Activated naive CD8-positive, alpha-beta T cell treated with anti-CD3 and anti-CD28 coated beads, Interleukin-2, amount 50 U/mL, for 16 hours (primary cell): Measurements from ENCODE around the gene MAPKAP1.
A peak's percentile ranks its signal among the peaks of the same experiment; 100 is the strongest.

ENCODE experiments used
- DNase-seq: peaks from one replicate; pipeline ENCODE4 v3.0.0-alpha.2; 2020; ENCODE audit warnings: low read depth, low spot score

Gene MAPKAP1

GRCh38 chr9:125564631-125565030, 142.4 kb downstream of the MAPKAP1 start:
- DNase-seq = no peak

GRCh38 chr9:125561509-125562148, 145.4 kb downstream of the MAPKAP1 start:
- no peak for DNase-seq

DNA sequence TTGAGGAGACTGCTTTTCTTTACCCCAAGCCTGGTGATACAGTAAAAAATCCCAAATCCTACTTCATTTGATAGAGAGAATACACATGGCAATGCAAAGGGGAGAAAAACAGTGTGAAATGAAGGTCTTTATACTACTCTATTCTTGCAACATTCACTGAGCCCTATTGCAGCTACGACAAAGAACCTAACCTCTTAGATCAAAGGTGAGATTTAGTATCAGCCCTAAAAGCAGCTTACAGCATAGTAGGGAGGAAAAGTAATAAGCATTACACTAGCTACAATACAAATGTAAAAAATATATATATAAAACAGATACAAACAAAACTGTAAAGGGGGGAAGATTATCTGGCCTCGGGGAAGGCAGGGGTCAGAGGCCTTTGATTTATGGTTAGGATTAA, 147.1 kb downstream of the MAPKAP1 start:
- no peak for DNase-seq

DNA sequence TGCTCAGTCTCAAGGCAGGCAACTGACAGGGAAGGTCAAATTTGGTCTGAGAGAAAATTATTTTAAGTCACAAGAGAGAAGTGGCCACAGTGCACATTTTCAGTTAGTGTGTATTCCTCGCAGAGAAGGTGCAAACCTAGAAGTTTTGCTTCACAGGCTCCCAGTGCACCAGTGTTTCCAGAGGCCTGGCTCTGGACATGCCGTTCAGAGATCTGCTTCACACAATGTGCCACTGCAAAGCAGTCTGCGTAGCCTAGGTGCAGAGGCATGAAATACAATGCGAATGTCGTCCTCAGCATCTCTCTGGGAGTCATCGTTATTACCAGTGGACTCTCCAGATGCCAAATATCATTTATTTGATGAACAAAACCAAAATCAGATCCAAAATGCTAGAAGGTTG, 147.8 kb downstream of the MAPKAP1 start:
- no peak for DNase-seq

- peak; percentile 32 for DNase-seq
These were observed 148.4 kb downstream of the MAPKAP1 start for GRCh38 chr9:125558453-125559092.

DNA sequence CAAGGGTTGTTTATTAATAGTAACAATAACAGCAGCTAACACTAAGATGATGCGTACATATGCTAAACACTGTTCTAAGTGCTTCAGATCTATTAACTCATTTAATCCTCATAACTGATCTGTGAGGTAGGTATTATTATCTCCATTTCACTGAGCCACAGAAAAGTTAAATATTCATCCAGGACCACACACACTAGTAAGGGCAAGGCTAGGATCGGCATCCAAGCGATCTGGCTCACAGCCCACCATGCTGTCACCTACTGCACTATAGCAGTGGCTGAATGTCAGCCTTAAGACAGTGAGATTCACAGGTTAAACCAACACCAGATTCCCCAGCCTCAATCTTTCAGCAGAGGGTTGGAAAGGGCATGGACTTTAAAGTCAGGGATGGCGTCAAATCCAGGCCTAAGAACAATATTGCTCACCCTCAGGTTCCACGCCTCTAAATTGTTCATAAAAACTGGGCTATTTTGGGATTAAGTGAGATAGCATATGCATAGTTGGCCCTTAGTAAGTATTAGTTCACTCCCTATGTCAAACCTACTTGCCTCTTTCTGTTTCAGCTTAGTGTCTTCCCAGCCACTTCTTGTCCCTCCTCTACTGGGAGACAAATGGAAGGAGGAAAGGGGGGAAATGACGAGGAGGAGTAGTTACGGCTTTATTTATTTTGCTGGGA, 150.8 kb downstream of the MAPKAP1 start:
- no peak for DNase-seq

- no peak for DNase-seq
These were observed 152.3 kb downstream of the MAPKAP1 start for GRCh38 chr9:125554726-125555125.

DNA sequence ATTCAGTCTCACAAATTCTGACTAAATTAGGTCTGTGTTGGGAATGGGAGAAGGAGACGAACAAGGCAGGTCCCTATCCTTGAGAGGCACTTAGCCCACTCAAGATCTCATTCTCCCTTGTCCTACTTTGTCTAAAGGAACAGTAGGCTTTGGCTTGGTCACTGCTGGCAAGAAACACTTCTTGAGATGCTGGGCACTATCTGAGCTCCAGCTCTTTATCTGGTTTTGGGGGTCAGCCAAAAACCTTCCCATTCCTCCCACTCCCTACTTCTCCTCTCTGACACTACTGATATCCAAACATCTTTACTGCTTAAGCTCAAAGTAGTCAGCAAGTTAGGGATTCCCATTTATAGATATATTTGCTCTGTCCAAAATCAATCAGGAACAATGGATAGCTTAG, 155.2 kb downstream of the MAPKAP1 start:
- no peak for DNase-seq

- no peak for DNase-seq
These were observed 156.8 kb downstream of the MAPKAP1 start for GRCh38 chr9:125549891-125550885.

GRCh38 chr9:125549465-125549871, 157.5 kb downstream of the MAPKAP1 start:
- DNase-seq = no peak

DNA sequence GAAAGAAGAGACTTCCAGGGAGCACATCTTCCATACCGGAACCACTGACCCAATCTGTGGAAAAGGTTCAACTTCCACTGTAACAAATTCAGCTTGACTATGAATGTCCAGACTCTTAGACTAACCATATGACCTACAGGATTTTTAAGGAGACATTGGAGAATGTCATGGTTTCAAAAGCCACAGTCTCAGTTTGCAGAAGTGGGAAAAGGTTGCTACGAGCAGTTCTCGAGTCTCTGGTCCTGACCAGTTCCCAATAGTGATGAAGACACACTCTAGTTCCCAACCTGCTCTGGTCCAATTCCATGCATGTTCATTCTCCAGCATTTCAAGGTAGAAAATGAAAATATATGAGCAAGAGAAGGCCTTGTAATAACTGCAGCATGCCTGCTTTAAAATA, 158.0 kb downstream of the MAPKAP1 start:
- no peak for DNase-seq

DNA sequence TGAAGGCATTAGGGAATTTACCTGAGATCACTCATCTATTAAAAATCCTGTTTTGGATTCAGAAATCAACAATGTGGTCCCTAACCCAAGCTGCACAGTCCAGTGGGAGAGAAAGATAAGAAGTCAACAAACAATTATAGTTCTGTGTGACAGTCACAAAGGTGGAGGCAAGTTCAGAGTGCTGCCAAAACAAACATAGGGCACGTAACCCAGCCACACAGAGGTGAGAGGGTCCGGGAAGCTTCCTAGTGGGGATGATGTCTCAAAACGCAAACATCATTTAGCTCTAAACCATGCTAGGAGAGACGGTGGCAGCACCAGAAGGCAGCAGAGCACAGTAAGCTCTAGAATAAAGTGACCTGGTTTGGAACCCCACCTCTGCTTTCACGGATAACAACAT, 158.9 kb downstream of the MAPKAP1 start:
- DNase-seq = no peak

DNA sequence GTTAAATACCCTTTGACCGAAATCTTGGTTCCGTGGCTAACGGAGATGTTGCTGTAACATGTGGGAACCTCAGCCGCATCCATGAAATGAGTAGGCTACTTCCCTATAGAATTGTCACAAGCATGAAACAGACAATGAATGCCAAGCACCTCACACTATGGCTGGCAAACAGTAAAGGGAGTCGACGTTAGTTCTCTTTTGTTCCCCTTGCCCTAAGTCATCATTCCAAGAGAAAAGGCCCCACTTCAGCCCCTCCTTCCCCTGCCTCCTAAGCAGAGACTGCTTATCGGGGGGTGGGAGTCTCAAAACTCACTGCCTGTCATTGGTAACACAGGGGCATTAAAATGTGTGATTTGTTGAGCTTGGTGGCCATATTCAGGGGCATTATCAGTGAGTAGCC, 159.6 kb downstream of the MAPKAP1 start:
- DNase-seq = no peak

DNA sequence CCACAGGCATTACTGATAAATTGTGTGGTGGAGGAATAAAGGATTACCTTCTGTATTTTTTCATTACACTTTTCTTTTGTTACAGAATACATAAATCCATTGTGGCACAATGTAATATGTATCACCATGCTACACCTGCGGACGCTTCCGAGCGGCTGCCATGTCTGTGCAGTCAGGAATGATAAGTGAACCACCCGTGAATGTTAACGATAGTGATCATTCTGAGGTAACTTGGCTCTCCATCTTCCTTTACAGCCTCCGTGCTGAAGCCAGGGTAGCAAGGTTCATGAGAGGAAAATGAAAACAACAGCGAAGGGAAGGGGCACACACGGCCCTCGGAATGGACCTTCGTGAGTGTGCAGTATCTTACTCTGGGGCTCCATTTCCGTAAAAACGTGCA, 161.2 kb downstream of the MAPKAP1 start:
- no peak for DNase-seq

GRCh38 chr9:125544988-125545651, 161.9 kb downstream of the MAPKAP1 start:
- no peak for DNase-seq

DNA sequence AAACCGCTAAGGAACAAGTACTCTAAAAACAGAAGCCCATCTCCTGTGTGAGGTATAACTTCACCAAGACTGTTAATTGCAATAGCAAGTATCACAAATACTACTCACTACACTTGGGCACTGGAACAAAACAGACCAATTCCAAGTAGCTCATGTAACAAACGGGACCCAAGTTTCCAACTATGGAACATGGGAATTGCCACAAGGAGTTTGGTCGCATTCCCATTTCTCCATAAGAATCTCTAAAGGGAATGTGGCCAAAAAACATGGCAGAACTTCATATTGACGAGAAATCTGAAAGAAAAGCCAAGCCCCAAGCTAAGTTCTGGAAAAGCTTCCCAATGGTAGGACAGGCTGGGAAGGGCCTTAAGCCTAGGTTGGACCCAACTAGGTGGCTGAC, 162.5 kb downstream of the MAPKAP1 start:
- no peak for DNase-seq

DNA sequence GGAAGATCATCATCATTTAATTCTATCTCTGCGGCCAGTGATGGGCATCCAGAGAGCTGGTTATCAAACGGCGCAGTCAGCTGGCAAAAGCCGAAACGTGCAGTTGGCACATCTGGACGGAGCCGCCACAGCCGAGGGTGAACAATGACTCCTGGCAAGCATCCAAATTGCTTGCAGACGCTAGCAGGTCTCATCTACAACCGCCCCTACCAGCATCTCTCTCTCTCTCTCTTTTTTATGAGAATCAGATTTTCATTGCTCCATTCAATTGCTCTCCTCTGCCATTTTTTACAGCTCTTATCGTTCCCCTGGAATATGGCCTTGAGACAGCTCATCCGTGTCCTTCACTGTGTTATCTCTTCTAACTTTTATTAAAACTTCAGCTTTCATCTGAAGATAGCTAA, 165.2 kb downstream of the MAPKAP1 start:
- no peak for DNase-seq

DNA sequence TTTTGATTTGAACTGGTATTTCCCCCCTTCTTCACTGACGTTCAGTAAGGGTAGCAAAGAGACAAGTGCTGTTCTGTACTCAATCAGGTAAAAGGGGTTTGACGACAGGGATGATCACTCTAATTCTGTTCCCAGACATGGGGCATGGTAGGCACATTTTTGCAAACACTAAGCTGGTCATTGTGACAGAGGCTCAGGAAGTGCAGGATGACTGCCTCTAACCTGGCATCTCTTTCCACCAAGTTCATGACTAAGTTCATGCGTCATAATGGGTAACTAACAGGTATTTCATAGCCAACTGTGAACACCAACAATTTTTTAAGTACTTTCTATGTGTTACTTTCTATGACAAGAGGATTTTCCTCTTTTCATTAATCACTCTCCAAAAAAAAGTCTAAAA, 166.5 kb downstream of the MAPKAP1 start:
- no peak for DNase-seq

GRCh38 chr9:125538092-125538473, 168.9 kb downstream of the MAPKAP1 start:
- no peak for DNase-seq

DNA sequence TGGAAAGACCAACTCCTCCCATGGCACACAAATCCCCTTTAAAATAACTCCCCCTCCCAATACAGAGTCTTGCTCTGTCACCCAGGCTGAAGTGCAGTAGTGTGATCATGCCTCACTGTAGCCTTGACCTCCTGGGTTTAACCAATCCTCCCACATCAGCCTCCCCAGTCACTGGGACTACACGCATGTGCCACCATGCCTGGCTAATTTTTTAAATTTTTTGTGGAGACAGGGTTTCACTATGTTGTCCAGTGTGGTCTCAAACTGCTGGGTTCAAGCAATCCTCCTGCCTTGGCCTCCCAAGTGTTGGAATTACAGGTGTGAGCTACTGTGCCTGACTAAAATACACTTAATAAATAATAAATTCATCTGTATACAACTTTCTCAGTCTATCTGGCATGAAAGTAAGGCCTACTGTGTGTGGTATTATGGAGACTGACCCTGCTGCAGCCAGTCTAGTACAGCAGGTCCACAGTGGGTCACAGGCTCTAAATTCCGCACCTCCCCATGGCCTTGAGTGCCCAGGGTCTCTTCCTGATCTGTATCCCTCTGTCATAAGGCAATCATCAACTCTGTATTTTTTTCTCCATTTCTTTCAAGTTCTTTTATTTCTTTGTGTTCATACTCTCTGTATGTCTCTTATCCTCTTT, 169.4 kb downstream of the MAPKAP1 start:
- no peak for DNase-seq

GRCh38 chr9:125536776-125537175, 170.2 kb downstream of the MAPKAP1 start:
- DNase-seq = no peak
